Measurements from ENCODE around the gene BRSK1. TPM values are rescaled to one million over a fixed set of nuclear protein-coding genes. Genes with fewer than 3 reads are reported as not detected.

BRSK1 gene
- total RNA-seq, 1 donor from 2014 or later = 10.1 TPM

DNA sequence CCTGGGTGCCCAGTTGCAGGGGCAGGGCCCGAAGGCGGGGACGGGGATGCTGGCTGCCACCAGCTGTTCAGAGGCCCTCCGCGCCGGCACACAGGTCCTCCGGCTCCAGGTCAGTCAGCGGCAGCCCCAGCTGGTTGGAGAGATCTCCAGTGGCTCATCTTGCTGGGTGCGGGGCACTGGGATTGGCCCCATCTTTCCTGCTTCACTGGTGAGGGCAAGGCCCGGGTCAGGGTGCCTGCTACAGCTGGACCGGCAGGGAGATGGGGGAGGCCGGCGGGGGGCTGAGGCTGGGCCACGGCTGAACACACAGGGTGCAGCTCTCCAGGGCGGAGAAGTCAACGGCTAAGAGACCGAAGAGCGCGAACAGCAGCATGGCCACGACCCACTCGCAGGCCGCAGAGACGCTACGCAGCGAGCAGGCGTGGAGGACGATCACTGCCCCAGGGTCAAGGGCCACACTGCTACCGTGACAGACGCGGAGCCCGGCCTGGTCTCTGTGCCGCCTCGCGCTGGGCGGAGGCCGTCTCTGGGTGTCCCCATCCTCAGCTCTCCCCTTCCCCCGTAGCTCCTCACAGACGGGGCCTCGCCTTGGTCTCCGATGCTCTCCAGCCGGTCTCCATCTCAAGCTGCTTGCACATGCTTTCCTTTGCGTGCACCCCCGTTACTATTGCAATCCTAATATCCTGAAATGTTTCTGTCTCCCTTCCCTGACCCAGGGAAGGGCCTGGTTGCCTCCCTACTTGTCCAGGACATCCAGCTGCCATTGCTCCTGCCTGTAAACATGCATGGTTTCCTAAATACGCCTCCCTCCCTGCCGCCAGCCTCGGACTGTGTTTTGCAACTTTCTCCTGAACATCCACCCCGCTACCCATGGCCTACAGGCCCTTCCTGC, 29.1 kb downstream of the BRSK1 start:
- no peak for DNase-seq (ENCODE audit: extremely low spot score in 2 of 2)
- Histone ChIP-seq H3K4me1 (no peaks in the 10 kb centered on the region), H3K27me3 (no peaks in the 10 kb centered on the region), H3K4me3 (no peak overlapping the region), H3K9me3 (no peaks in the 10 kb centered on the region), H3K27ac (no peak overlapping the region), H3K36me3 (no peaks in the 10 kb centered on the region)
- TF ChIP-seq CTCF (IDR thresholded peaks at IDR 0.05) (no peak), POLR2AphosphoS5 (IDR thresholded peaks at IDR 0.05; ENCODE audit: insufficient read depth in 1 of 2, low read depth in 1 of 2) (no peak), POLR2A (IDR thresholded peaks at IDR 0.05) (no peak)
- intact Hi-C loops (cut with DNase I) = no loop called here

GRCh38 chr19:55314396-55314795, 30.6 kb downstream of the BRSK1 start:
- Histone ChIP-seq H3K36me3 (no peaks in the 10 kb centered on the region), H3K4me1 (no peaks in the 10 kb centered on the region), H3K4me3 (no peak overlapping the region), H3K27ac (no peak overlapping the region), H3K27me3 (no peaks in the 10 kb centered on the region), H3K9me3 (no peaks in the 10 kb centered on the region)
- no peak for TF ChIP-seq CTCF (IDR thresholded peaks at IDR 0.05)
- TF ChIP-seq POLR2A (IDR thresholded peaks at IDR 0.05) = no peak
- TF ChIP-seq POLR2AphosphoS5 (IDR thresholded peaks at IDR 0.05; ENCODE audit: insufficient read depth in 1 of 2, low read depth in 1 of 2) = no peak
- intact Hi-C loops (cut with DNase I) = no loop called here
- DNase-seq (ENCODE audit: extremely low spot score in 2 of 2) = no peak

GRCh38 chr19:55315956-55316525, 32.2 kb downstream of the BRSK1 start:
- TF ChIP-seq POLR2AphosphoS5 (IDR thresholded peaks at IDR 0.05; ENCODE audit: insufficient read depth in 1 of 2, low read depth in 1 of 2) (no peak), CTCF (IDR thresholded peaks at IDR 0.05) (no peak), POLR2A (IDR thresholded peaks at IDR 0.05) (no peak)
- DNase-seq (ENCODE audit: extremely low spot score in 2 of 2) = no peak
- Histone ChIP-seq H3K36me3 (no peaks in the 10 kb centered on the region), H3K4me3 (no peak overlapping the region), H3K4me1 (no peaks in the 10 kb centered on the region), H3K9me3 (no peaks in the 10 kb centered on the region), H3K27ac (no peak overlapping the region), H3K27me3 (no peaks in the 10 kb centered on the region)
- intact Hi-C loops (cut with DNase I) = no loop called here

- H3K9me3 ChIP-seq = no peaks in the 10 kb centered on the region
- intact Hi-C loops (cut with DNase I) = no loop called here
- no peaks in the 10 kb centered on the region for H3K4me1 ChIP-seq
- no peaks in the 10 kb centered on the region for H3K36me3 ChIP-seq
- TF ChIP-seq CTCF (IDR thresholded peaks at IDR 0.05) (no peak), POLR2A (IDR thresholded peaks at IDR 0.05) (no peak), POLR2AphosphoS5 (IDR thresholded peaks at IDR 0.05; ENCODE audit: insufficient read depth in 1 of 2, low read depth in 1 of 2) (no peak)
- H3K27me3 ChIP-seq = no peaks in the 10 kb centered on the region
- DNase-seq (ENCODE audit: extremely low spot score in 2 of 2) = no peak
- H3K27ac ChIP-seq = no peak overlapping the region
- H3K4me3 ChIP-seq = no peak overlapping the region
These were observed 32.8 kb downstream of the BRSK1 start for GRCh38 chr19:55316646-55317045.

GRCh38 chr19:55319785-55320184, 36.0 kb downstream of the BRSK1 start:
- Histone ChIP-seq H3K27me3 (no peaks in the 10 kb centered on the region), H3K4me3 (no peak overlapping the region), H3K9me3 (no peaks in the 10 kb centered on the region), H3K36me3 (no peaks in the 10 kb centered on the region), H3K27ac (no peak overlapping the region), H3K4me1 (no peaks in the 10 kb centered on the region)
- TF ChIP-seq POLR2A (IDR thresholded peaks at IDR 0.05) (no peak), CTCF (IDR thresholded peaks at IDR 0.05) (no peak), POLR2AphosphoS5 (IDR thresholded peaks at IDR 0.05; ENCODE audit: insufficient read depth in 1 of 2, low read depth in 1 of 2) (no peak)
- no peak for DNase-seq (ENCODE audit: extremely low spot score in 2 of 2)
- intact Hi-C loops (cut with DNase I) = no loop called here

Measured in vagina (tissue), 2 donors.